K562 (cell line): ENCODE measurements around the gene PTCRA. TPM values are rescaled to one million over a fixed set of nuclear protein-coding genes. Genes with fewer than 3 reads are reported as not detected.

Source experiments
- ATAC-seq: fragments of 200-7000 bp; cut with Tn5 transposase; 3 replicates; pipeline ENCODE4 v1.9.1; 2020; ENCODE audit warnings: moderate library complexity
- BruUV-seq: library from RNA; stranded (reverse); fragments of 400-500 nt; replicated peaks from 2 replicates; lab custom pipeline; 2021; lab: Mats Ljungman, UMichigan
- CTCF ChIA-PET: fragments of 300-600 bp; formaldehyde crosslinking; extraction: SDS; loops from one replicate; lab custom pipeline; 2021; ENCODE audit warnings: low intra/inter-chr PET ratio; lab: Yijun Ruan, JAX
- POLR2A ChIA-PET: fragments of 300-600, 350-650 bp; sonication (Branson Sonifier 250); formaldehyde crosslinking; extraction: SDS; loops from one replicate; lab custom pipeline; 2021; ENCODE audit warnings: antibody characterized with exemption, inconsistent platforms; lab: Yijun Ruan, JAX
- DNase-seq, 4 experiments: peaks; one replicate each; pipeline versions ENCODE4 v3.0.0 to v3.0.0-alpha.2; 2011 to 2018; ENCODE audit warnings: low spot score in 3 of 4, mixed read lengths in 3 of 4; ENCODE audit errors: extremely low read depth in 1 of 4
- FAIRE-seq: peaks from 2 replicates; lab custom pipeline; 2011; peaks lifted over from hg19 to GRCh38; lab: Jason Lieb, UNC
- H2AFZ ChIP-seq: 2 replicates; pipeline ENCODE4 v1.6.0; 2011; ENCODE audit warnings: low read depth, low read length, control low read depth, inconsistent platforms
- H3K27ac ChIP-seq: fragments of 200-600 bp; 3 replicates; pipeline ENCODE4 v1.8.0; 2011; ENCODE audit warnings: low read depth, mild to moderate bottlenecking, control low read depth, inconsistent platforms, low read length, moderate library complexity, mixed read lengths; ENCODE audit errors: extremely low read depth
- H3K27me3 ChIP-seq, 2 experiments: fragments of 300-600 bp in 1 of 2; 2 replicates in 1 of 2; 3 replicates in 1 of 2; pipeline versions ENCODE4 v1.6.0 to v1.8.0; 2011; ENCODE audit warnings: inconsistent platforms in 2 of 2, low read length in 2 of 2, mild to moderate bottlenecking in 1 of 2, mixed read lengths in 1 of 2, moderate library complexity in 1 of 2; ENCODE audit not compliant: control insufficient read depth in 2 of 2, insufficient read depth in 2 of 2
- H3K36me3 ChIP-seq: fragments of 300-600 bp; 3 replicates; pipeline ENCODE4 v1.8.0; 2011; ENCODE audit warnings: mild to moderate bottlenecking, low read length, inconsistent platforms; ENCODE audit not compliant: control insufficient read depth, insufficient read depth
- H3K4me1 ChIP-seq, 2 experiments: fragments of 200-600 bp in 1 of 2; replicated peaks in 1 of 2; 2 replicates in 1 of 2; 3 replicates in 1 of 2; pipeline versions ENCODE4 v1.5.1 to v1.8.0; 2011; ENCODE audit warnings: inconsistent platforms in 2 of 2, low read length in 2 of 2, mild to moderate bottlenecking in 1 of 2, mixed read lengths in 1 of 2, moderate library complexity in 1 of 2; ENCODE audit not compliant: control insufficient read depth in 2 of 2, insufficient read depth in 2 of 2
- H3K4me2 ChIP-seq: 2 replicates; pipeline ENCODE4 v1.6.1; 2011; ENCODE audit warnings: low read length, control low read depth, inconsistent platforms, mixed read lengths; ENCODE audit not compliant: insufficient read depth
- H3K4me3 ChIP-seq: fragments of 200-600 bp; sonication (generic), shearing (Covaris generic); 2 replicates; pipeline ENCODE4 v1.5.1; 2016; ENCODE audit warnings: control low read depth, inconsistent platforms
- H3K79me2 ChIP-seq: fragments of 200-600 bp; 3 replicates; pipeline ENCODE4 v1.8.0; 2011; ENCODE audit warnings: low read length, inconsistent platforms; ENCODE audit not compliant: control insufficient read depth, insufficient read depth
- H3K9ac ChIP-seq, 2 experiments: 2 replicates each; pipeline versions ENCODE4 v1.6.0 to v1.6.1; 2011; ENCODE audit warnings: low read depth in 2 of 2, low read length in 2 of 2, control low read depth in 1 of 2, inconsistent platforms in 1 of 2, mild to moderate bottlenecking in 1 of 2, mixed read lengths in 1 of 2; ENCODE audit not compliant: insufficient read depth in 1 of 2
- H3K9me1 ChIP-seq: one replicate; pipeline ENCODE4 v1.6.0; 2011; ENCODE audit warnings: inconsistent platforms, mild to moderate bottlenecking, low read length, moderate library complexity; ENCODE audit not compliant: control insufficient read depth, insufficient read depth
- H3K9me3 ChIP-seq: replicated peaks from 2 replicates; pipeline ENCODE4 v1.5.1; 2011; ENCODE audit warnings: low read depth, low read length, inconsistent platforms; ENCODE audit not compliant: control insufficient read depth, insufficient read depth
- H4K20me1 ChIP-seq: replicated peaks from 2 replicates; pipeline ENCODE4 v1.6.1; 2011; ENCODE audit warnings: low read length, inconsistent platforms, mixed read lengths; ENCODE audit not compliant: control insufficient read depth, insufficient read depth
- ATF3 ChIP-seq, 2 experiments: fragments of 450-650 bp in 1 of 2; sonication (generic) in 1 of 2; formaldehyde crosslinking in 1 of 2; IDR thresholded peaks in 1 of 2; conservative IDR thresholded peaks in 1 of 2; 2 replicates each; pipeline versions ENCODE4 v1.6.1 to v1.8.1; 2016 to 2023; ENCODE audit warnings: mild to moderate bottlenecking in 2 of 2, moderate library complexity in 2 of 2, inconsistent platforms in 1 of 2, missing genetic modification reagents in 1 of 2
- JUN ChIP-seq, 2 experiments: sonication (generic) in 1 of 2; formaldehyde crosslinking in 1 of 2; IDR thresholded peaks; 2 replicates each; pipeline versions ENCODE4 v1.6.1 to v1.8.0; 2012 to 2022; ENCODE audit warnings: borderline replicate concordance in 2 of 2, mild to moderate bottlenecking in 2 of 2, improper control_type of control experiment in 1 of 2, low read depth in 1 of 2, low read length in 1 of 2, missing genetic modification reagents in 1 of 2
- REST ChIP-seq, 2 experiments: fragments of 450-650 bp; formaldehyde crosslinking in 1 of 2; IDR thresholded peaks; 2 replicates each; pipeline versions ENCODE4 v1.4.0 to v1.6.1; 2014 to 2020; ENCODE audit warnings: mild to moderate bottlenecking in 2 of 2, borderline replicate concordance in 1 of 2, low read depth in 1 of 2
- TEAD1 ChIP-seq, 2 experiments: fragments of 450-650 bp in 1 of 2; sonication (generic) in 1 of 2; formaldehyde crosslinking; IDR thresholded peaks; 2 replicates each; pipeline versions ENCODE4 v1.4.0 to v1.8.0; 2020 to 2022; ENCODE audit warnings: mild to moderate bottlenecking in 2 of 2, missing genetic modification reagents in 1 of 2
- TFAM ChIP-seq: fragments of 250-450 bp; sonication (Bioruptor Pico); conservative IDR thresholded peaks from 2 replicates; pipeline ENCODE4 v1.5.0; 2021; ENCODE audit warnings: mild to moderate bottlenecking, moderate library complexity
- ZBTB43 ChIP-seq: sonication (generic); formaldehyde crosslinking; IDR thresholded peaks from 2 replicates; pipeline ENCODE4 v1.8.0; 2023; ENCODE audit warnings: mild to moderate bottlenecking, missing genetic modification reagents
- ZNF232 ChIP-seq: sonication (generic); formaldehyde crosslinking; IDR thresholded peaks from 2 replicates; pipeline ENCODE4 v1.8.0; 2022; ENCODE audit warnings: mild to moderate bottlenecking, missing genetic modification reagents
- ZNF239 ChIP-seq: fragments of 250-450 bp; sonication (Bioruptor Pico); IDR thresholded peaks from 2 replicates; pipeline ENCODE4 v1.4.0; 2020; ENCODE audit warnings: mild to moderate bottlenecking
- ZNF436 ChIP-seq: fragments of 250-450, 450-650 bp; sonication (Bioruptor Pico); formaldehyde crosslinking; IDR thresholded peaks from 2 replicates; pipeline ENCODE4 v1.7.0; 2020; ENCODE audit warnings: mild to moderate bottlenecking
- WGBS: fragments of 100-300 bp; shearing (Covaris generic); methylation state at CpG from one replicate; pipeline ENCODE4 v1.1.6; 2016; ENCODE audit warnings: low coverage, mixed read lengths; ENCODE audit not compliant: insufficient coverage; ENCODE audit errors: missing lambda C conversion rate; 5-methylcytosine and 5-hydroxymethylcytosine counted together
- in situ Hi-C: fragments of 300-500 bp; cut with MboI; formaldehyde crosslinking; loops from 4 replicates; pipeline ENCODE4 v1.15.0; 2018; ENCODE audit warnings: inconsistent platforms, mixed read lengths
- intact Hi-C: fragments of 100-400 bp; cut with micrococcal nuclease; formaldehyde crosslinking; loops from 2 replicates; pipeline ENCODE4 v1.14.2; 2022
- polyA plus RNA-seq, 8 experiments: library from polyadenylated mRNA; depleted of rRNA in 4 of 8; stranded (reverse) in 5 of 8; unstranded in 3 of 8; fragments of >200 nt; fragmentation: Nextera tagmentation in 2 of 8; fragmentation: Illumina TruSeq in 1 of 8; extraction: Ambion mirVana in 2 of 8; extraction: Trizol in 1 of 8; gene quantifications; 2 replicates each; pipeline versions ENCODE4 v1.2.1 to v1.2.3, GENCODE V29; 2011 to 2014; ENCODE audit warnings: inconsistent platforms in 1 of 8, missing spikeins in 1 of 8
- total RNA-seq, 7 experiments: library from RNA; depleted of rRNA in 6 of 7; stranded (reverse); fragments of >200 nt in 6 of 7; fragmentation: Illumina TruSeq in 2 of 7; extraction: Trizol in 2 of 7; gene quantifications; 2 replicates each; pipeline versions ENCODE4 v1.2.1 to v1.2.3, GENCODE V29; 2011 to 2021; ENCODE audit warnings: low replicate concordance in 1 of 7

Gene PTCRA
- total and polyA plus RNA-seq, 9 of the 15 experiments (the other 6 are each of a cell fraction or from before 2014, with no cell fraction given), result 0.21 TPM; not detected in 8

GRCh38 chr6:42942444-42942843, 26.6 kb downstream of the PTCRA start:
- in situ Hi-C loops (no loop called here), intact Hi-C loops (no loop called here)
- DNase-seq (peak in 2 of 4 experiments; percentile 2 to 8), ATAC-seq (no peak), FAIRE-seq (no peak)
- Histone ChIP-seq H3K36me3 (peaks cover 31% of the 10 kb centered on the region; the same call in 2 of the 3 replicates), H3K9me3 (no peaks in the 10 kb centered on the region), H3K4me3 (no peak overlapping the region), H2AFZ (no peak overlapping the region), H4K20me1 (no peaks in the 10 kb centered on the region), H3K27me3 (no peaks in the 10 kb centered on the region), H3K9ac (peak overlapping the region in 1 of 2 experiments; percentile 24; a peak in 1 of 4 replicates), H3K79me2 (no peaks in the 10 kb centered on the region), H3K4me2 (no peak overlapping the region), H3K9me1 (no peaks in the 10 kb centered on the region), H3K27ac (no peak overlapping the region), H3K4me1 (peaks cover 0 to 4% of the 10 kb centered on the region in 2 experiments; a peak in 1 of 5 replicates)
- POLR2A ChIA-PET, result interaction anchor here (1.8 kb wide), 1 partner anchor 13 kb away, joined by 7 read pairs; the partner anchor contains the start of gene CNPY3
- CTCF ChIA-PET, result no interaction called here
- no TSS peak for BruUV-seq
- 81% methylated on average over 6 of the region's 7 CpGs for WGBS
- TF ChIP-seq ATF3 (IDR thresholded peaks at IDR 0.05) (no peak), ATF3 (CRISPR knock-in tag; conservative IDR thresholded peaks at IDR 0.05) (no peak), ZNF239 (CRISPR knock-in tag) (no peak), ZNF232 (CRISPR knock-in tag) (no peak), JUN (IDR thresholded peaks at IDR 0.05; ENCODE audit: borderline replicate concordance, low read depth, low read length) (no peak), JUN (CRISPR knock-in tag; IDR thresholded peaks at IDR 0.05; ENCODE audit: borderline replicate concordance) (no peak), REST (IDR thresholded peaks at IDR 0.05; ENCODE audit: borderline replicate concordance) (no peak), REST (CRISPR knock-in tag; IDR thresholded peaks at IDR 0.05; ENCODE audit: low read depth) (no peak), TEAD1 (CRISPR knock-in tag; IDR thresholded peaks at IDR 0.05) (no peak), TFAM (CRISPR knock-in tag) (no peak), ZNF436 (no peak), ZBTB43 (no peak)
